ENCODE results near the gene TMEM135.
"Not testable (repeated sequence)": the region's sequence is repeated elsewhere in the genome, so short reads cannot be mapped to it uniquely, and the experiment has no call there.

The TMEM135 gene

DNA sequence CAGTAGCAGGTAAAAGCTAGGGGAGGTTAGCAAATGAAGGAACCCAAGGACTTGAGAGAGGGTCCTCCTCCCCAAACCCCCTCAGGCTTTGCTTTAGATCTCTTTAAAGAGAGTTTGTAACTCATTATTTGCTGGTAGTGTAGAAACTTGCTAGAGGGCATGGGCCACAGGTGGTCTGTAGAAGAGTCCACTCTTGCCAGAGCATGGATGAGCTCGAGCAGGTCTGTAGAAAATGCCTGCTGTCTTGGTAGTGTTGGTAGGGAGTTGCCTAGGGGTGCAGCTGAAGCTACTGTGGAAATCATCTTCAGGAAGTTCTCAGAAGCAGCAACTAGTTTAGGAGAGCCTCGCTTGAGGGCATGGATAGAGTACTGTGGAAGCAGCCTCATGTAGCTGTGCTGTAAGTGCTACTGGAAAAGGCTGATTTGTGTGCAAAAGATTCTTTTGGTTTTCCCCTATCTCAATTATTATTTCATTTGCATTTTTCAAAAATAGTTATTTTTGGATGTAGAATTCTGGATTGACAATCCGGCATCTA lies 104.3 kb downstream of the TMEM135 start:
- DNase-seq (ENCODE audit: low read depth) = no peak

DNA sequence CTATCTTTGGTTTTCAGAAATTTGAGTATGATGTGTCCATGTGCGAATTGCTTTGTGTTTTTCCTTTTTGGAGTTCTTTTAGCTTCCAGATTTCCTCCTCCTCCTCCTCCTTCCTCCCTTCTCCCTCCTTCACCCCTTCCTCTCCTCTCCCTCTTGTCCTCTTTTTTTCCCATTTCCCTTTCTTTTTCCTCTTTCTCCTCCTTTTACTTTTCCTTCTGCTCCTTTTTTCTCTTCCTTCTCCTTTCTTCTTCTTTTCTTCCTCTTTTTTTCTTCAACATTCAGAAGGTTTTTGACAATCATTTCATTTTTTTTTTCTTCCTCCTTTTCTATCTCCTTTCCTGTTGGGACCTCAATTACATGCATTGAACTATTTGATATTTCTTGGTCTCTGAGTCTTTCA lies 104.9 kb downstream of the TMEM135 start:
- DNase-seq (ENCODE audit: low read depth) = no peak

DNA sequence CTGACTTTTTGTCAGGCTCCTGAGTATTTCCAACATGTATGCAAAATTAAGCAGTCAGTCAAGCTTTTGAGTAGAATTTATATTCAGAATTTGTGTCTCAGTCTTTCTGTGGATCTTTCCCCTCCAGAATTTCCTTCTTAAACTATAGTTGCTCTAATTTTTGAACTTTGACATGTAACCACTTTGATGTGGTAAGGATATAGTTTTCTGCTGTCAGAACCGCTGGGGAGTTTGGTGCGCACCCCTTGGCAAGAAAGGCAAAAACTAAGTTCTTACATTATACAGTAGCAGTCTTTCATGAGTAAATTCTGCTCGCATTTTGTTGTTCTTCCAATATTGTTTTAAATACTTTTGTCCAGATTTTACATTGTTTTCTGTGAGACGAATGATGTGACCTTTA lies 105.9 kb downstream of the TMEM135 start:
- no peak for DNase-seq (ENCODE audit: low read depth)

DNA sequence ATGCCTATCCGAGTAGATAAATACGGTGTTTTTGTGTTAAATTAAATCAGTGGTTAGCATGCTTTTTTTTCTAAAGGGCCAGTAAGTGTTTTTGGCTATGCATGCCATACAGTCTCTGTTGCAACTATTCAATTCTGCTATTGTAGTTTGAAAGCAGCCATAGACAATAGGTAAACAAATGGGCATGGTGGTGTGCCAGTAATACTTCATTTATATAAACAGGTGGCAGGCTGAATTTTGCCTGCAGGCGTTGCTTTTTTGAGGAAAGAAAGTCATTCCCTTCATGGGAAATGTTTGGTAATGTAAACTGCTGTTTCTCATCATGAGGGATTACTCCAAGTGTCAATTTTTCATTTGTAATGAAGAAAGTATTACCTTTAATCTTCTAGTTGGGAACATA lies 106.5 kb downstream of the TMEM135 start:
- DNase-seq (ENCODE audit: low read depth) = no peak

DNA sequence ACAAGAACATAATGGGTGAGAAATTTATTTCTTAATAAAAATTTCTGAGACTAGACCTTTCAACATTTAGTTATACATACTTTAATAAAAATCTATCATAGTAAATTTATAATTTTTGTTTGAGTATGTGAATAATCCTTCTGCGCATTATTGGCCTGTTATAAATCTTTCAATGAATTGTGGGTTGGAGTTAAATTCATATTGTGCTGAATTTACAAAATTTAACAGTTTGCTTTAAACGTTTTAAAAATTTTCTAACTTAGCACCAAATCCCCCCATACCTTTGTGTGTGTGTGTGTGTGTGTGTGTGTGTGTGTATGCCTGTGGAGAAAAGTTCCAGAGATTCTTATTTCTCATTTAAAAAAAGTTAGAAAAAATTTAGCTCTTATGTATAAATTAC lies 111.0 kb downstream of the TMEM135 start:
- no peak for DNase-seq (ENCODE audit: low read depth)

DNA sequence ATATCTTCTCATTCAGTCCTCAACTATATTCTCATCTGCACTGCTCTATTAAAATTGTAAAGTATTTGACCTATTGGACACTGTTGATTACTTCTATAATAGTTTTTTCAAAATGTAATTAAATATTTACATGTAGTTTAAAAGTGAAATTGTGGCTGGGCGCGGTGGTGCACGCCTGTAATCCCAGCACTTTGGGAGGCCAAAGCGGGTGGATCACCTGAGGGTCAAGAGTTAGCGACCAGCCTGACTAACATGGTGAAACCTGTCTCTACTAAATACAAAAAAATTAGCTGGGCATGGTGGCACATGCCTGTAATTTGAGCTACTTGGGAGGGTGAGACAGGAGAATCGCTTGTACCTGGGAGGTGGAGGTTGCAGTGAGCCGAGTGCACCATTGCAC lies 112.0 kb downstream of the TMEM135 start:
- not testable (repeated sequence) for DNase-seq (ENCODE audit: low read depth)

DNA sequence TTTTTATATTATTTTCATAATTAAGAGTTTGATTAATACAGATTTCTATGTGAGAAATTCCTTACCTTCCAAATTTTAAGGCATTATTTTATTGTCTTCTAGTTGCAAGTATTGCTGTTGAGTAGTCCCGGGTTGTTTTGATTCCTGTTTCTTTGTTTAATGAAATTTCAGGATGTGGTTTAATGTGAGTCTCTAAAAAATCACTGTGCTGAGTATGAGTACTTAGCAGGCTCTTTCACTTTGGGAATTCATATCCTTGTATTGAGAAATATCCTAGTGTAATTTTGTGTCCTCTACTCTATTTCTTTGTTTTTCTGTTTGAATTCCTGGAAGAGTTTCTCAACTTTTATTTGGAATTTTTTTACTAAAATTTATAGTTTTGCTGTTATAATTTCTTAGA lies 113.2 kb downstream of the TMEM135 start:
- DNase-seq (ENCODE audit: low read depth) = no peak

DNA sequence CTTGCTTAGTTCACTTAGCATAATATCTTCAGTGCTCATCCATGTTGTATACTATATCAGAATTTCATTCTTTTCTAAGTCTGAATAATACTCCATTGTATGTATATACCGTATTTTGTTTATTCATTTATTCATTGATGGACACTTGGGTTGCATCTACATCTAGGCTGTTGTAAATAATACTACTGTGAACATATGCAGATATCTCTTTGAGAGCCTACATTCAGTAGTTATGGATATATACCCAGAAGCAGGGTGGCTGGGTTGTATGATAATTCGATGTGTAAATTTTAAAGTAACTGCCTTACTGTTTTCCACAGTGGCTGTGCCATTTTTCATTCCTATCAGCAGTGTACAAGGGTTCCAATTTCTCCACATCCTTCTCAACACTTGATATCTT lies 116.5 kb downstream of the TMEM135 start:
- DNase-seq (ENCODE audit: low read depth) = no peak

DNA sequence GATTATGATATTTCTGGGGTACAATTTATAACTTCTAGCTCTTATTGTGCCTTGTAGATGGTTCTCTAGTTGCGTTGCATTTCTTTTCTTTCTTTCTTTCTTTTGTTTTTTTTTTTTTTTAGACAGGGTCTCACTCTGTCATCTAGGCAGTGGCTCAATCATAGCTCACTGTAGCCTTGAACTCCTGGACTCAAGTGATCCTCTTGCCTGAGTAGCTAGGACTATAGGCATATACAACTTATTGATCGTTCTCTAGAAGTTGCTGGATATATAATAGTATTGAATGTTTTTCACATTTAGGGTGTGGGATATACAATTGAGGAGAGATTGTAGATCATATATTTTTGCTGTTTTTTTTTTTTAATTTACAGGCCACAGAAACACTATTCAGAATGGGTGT lies 119.2 kb downstream of the TMEM135 start:
- DNase-seq (ENCODE audit: low read depth) = no peak

DNA sequence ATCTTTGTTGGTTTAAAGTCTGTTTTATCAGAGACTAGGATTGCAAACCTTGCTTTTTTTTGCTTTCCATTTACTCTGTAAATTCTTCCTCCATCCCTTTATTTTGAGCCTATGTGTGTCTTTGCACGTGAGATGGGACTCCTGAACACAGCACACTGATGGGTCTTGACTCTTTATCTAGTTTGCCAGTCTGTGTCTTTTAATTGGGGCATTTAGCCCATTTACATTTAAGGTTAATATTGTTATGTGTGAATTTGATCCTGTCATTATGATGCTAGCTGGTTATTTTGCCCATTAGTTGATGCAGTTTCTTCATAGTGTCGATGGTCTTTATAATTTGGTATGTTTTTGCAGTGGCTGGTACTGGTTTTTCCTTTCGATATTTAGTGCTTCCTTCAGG lies 131.3 kb downstream of the TMEM135 start:
- DNase-seq (ENCODE audit: low read depth) = not testable (repeated sequence)

DNA sequence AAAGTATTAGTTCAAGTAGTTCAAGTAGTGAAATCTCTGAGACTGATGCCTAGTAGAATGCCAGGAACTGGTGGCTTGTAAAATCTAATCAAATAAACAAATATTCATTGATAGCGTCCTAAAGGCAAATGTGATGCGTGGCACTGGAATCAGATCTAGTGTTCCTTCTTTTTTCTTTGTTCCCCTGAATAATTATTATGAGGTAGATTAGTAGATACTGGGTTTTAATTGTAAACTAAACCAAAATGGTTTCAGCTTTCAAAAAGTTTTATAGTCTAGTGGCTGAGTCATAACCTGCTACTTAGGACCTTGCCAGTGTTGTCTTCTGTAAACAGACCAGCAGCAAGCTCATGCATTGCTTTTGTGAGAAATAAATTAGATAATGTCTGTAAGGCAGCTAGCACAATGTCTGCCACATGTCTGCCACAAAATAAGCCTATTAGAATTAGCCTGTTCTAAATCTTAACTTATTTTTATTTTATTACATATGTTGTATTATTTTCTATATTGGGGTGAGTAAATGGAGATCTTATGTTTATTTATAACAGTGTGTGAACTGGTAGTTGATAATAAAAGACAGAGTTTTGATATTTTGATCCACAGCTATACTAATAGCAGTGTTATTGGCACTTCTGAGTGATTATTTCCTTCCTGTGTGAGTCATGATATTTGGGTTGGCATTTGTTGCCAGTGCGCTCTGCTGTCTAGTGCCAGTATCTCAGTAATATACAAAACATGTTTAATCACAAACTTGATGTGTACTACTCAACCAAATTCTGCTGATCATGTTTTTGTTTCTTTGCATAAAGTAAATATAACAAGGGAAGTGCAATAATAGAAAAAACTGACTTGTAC lies 135.7 kb downstream of the TMEM135 start:
- no peak for DNase-seq (ENCODE audit: low read depth)

DNA sequence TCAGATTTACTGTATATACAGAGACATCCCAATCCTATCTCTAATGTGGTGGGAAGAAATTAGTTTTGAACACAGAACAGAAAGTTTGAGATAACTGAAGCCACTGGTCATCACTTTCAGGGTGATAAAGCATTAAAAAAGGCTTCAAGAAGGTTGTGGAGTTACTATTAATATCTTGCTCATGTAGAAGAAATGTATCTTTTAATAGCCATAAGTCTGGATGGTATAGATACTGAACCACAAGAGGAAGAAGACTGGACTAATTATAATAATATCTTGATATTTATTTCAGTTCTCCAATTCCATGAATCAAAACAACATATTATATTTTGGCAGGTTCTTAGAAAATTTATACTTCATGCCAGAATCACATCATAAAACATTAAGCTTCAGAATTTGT lies 137.1 kb downstream of the TMEM135 start:
- no peak for DNase-seq (ENCODE audit: low read depth)

DNA sequence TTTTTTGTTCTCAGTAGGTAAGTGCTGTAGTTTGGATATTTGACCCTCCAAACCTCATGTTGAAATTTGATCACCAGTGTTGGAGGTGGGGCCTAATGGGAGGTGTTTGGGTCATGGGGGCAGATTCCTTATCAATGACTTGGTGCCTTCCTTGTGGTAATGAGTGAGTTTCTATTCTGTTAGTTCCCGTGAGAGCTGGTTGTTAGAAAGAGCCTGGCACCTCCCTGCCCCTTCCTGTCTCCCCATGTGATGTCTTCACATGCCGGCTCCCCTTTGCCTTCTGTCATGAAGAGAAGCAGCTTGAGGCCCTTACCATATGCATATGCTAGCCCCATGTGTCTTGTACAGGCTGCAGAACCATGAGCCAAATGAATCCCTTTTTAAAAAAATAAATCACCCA lies 138.3 kb downstream of the TMEM135 start:
- DNase-seq (ENCODE audit: low read depth) = no peak

DNA sequence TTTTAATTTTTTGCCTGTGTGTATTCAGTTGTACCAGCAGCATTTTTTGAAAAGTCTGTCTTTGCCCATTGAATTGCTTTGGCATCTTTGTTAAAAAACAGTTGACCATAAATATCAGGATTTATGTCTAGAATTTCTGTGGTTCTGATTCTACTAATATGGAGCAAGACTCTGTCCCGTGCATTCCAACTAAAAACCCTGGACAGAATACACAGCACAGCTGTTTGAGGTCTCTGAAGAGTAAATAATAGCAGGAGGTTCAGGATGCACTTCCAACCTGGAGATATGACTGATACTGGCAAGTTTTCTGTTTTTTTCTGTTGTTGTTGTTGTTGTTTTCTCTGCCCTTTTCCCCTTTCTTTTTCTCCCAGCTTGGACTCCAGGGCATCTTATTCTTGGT lies 141.9 kb downstream of the TMEM135 start:
- DNase-seq (ENCODE audit: low read depth) = no peak

DNA sequence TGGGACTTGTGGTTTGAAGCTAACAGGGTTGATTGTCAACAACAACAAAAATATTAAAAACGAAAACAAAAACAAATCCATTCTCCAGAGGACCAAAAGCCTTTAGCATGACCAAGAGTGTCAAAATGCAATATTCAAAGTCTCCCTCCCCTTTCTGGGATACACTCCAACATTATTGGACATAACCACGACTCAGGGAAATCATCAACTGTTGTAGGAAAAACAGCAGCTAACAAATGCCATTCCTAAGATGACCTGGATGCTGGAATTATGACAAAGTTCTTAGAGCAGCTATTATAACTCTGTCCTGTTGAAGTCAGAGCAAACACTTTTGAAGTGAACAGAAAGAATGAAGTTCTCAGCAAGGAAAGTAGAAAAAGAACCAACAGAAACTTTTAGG lies 143.0 kb downstream of the TMEM135 start:
- no peak for DNase-seq (ENCODE audit: low read depth)

DNA sequence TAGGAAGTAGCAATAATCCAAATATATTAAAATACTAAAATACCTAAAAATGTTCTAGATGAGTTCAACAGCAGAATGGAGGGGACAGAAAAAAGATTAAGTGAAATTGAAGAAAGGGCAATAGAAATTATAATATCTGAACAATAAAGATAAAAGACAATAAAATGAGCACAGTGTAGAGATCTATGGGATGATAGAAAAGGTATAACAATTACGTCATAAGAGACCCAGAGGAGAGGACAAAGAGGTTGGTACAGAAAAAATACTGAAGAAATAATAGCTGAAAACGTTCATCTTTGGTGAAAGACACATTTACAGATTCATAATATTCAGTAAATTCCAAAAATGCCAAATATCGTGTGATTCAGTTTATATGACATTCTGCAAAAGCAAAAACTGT lies 143.4 kb downstream of the TMEM135 start:
- DNase-seq (ENCODE audit: low read depth) = no peak

DNA sequence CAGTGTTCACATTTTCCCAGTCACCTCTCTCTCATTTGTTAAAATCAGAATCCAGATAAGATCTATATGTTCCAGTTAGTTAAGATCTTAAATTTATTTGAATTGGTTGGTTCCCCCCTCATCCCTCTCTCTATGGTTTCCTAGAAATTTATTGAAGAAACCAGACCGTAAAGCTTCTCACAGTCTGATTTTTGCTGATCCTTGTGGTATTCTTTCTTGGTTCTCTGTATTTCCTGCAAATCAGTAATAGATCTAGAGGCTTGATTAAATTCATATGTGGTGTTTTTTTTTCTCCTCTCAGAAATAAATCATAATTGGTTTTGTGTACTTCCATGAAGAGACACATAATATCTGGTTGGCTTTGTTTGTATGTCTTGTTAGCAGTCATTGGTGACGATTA lies 147.5 kb downstream of the TMEM135 start:
- DNase-seq (ENCODE audit: low read depth) = no peak

DNA sequence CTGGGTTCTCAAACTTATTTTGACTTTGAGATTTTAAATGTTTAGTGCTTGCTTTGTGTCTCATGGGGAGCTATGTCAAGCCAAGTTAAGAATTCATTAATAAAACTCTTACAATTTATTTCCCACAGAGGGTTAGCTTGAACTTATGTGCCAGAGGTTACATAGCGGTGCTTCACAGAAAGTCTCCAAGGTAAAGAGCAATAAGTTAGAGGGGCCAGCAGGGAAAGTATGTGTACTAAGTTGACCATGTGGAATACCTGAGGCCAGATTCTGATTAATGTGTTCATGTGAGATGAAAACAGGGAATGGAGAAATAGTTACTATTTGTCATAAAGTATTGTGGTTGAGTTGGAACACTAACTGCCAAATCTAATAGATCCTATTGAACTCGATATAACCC lies 149.3 kb downstream of the TMEM135 start:
- DNase-seq (ENCODE audit: low read depth) = no peak

DNA sequence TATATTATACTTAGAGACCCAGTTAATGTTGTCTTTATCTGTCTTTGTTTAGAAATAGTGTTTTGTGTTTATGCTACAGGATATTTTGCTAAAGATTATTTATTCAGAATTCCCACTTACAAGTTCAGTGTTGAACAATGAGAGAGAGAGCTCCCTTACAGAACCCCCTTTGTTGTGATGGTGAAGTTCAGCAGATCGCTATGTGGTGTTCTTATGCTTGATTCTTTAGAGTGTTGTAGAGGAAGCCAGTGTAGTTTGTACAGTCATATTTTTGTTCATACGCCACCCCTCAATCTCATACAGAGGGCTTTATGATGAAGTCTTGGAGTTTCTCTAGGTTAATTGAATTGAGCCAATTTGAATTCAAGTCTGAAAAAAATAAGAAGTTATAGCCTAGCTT lies 150.2 kb downstream of the TMEM135 start:
- DNase-seq (ENCODE audit: low read depth) = no peak

DNA sequence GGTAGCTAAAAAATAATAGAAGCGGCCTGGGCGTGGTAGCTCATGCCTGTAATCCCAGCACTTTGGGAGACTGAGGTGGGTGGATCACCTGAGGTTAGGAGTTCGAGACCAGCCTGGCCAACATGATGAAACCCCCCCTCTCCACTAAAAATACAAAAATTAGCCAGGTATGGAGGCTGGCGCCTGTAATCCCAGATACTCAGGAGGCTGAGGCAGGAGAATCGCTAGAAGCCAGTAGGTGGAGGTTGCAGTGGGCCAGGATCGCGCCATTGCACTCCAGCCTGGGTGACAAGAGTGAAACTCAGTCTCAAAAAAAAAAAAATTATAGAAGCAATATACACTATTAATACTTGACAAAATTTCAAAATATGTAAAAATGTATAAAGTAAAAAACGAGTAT lies 150.7 kb downstream of the TMEM135 start:
- DNase-seq (ENCODE audit: low read depth) = not testable (repeated sequence)

DNA sequence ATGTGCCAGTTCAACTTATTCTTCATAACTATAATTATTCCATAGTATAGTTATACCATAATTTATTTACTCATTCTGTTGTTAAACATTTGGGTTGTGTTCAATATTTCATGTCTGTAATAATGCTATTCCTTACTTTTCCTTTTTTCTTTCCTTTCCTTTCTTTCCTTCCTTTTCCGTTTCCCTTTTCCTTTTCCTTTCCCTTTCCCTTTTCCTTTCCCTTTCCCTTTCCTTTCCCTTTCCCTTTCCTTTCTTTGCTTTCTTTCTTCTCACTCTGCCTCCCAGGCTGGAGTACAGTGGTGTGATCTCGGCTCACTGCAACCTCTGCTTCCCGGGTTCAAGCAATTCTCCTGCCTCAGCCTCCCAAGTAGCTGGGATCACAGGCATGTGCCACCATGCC lies 151.2 kb downstream of the TMEM135 start:
- DNase-seq (ENCODE audit: low read depth) = not testable (repeated sequence)

DNA sequence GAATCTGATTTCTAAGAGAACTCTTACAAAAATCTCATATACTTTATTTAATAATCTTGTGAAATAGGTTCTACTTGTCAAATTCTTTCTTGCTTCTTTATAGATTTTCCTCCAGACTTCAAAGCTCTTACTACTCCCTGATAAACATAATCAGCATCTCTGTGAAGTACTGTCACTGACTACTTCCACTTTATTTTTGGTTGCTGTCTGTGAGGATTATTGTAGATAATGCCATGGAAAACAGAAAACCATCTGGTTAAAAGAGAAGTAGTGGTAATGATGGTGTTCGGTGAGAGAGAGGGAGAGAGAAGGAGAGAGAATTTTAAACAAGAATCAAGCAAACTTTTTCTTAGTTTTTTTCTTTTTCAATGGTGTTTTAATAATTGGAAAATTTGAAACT lies 152.3 kb downstream of the TMEM135 start:
- no peak for DNase-seq (ENCODE audit: low read depth)

DNA sequence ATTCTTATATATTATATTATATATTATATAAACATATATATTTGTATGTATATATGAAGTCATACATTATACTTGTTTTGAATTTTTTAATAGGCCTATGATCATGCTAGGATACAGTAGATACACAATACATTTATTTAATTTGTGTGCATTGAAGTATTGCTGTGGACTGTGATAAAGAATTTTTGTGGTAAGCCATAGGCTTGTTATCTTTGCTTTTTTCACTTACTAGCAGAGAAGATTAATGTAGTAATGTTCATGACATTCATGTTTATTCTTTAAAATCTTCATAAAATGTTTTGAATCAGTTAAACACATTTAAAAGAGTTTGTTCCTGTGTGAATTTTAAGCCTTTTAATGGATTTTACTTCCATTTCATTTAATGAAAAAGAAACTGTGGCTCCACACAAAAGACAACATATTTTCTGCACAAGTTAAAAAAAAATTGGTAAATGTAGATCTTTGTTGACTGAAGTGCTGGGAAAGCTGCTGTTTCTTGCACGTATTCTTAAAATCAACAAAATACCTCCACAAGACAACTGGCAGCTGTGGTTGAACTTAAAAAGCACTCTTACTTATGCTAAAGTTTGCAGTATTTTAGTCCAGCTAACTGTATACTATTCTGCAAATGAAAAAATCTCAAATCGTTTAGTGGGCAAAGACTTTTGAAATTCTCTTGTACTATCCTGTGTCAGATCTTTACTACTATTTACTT lies 156.2 kb downstream of the TMEM135 start:
- no peak for DNase-seq (ENCODE audit: low read depth)
